IPS-18a (cell line): Measurements from ENCODE around the gene ZNF425.

Experiments
- H3K27ac ChIP-seq: one replicate; pipeline ENCODE4 v1.5.1; 2013; ENCODE audit warnings: low read length
- H3K27me3 ChIP-seq: one replicate; pipeline ENCODE4 v1.6.1; 2013; ENCODE audit warnings: mild to moderate bottlenecking, low read length; ENCODE audit not compliant: control insufficient read depth, insufficient read depth
- H3K36me3 ChIP-seq: one replicate; pipeline ENCODE4 v1.6.1; 2013; ENCODE audit warnings: low read depth, low read length; ENCODE audit not compliant: control insufficient read depth
- H3K4me1 ChIP-seq: one replicate; pipeline ENCODE4 v1.6.1; 2013; ENCODE audit warnings: low read depth, low read length; ENCODE audit not compliant: control insufficient read depth
- H3K4me3 ChIP-seq: one replicate; pipeline ENCODE4 v1.5.1; 2013; ENCODE audit warnings: low read length
- H3K9ac ChIP-seq: one replicate; pipeline ENCODE4 v1.6.1; 2013; ENCODE audit warnings: mild to moderate bottlenecking, low read length, moderate library complexity
- H3K9me3 ChIP-seq: one replicate; pipeline ENCODE4 v1.6.1; 2013; ENCODE audit warnings: low read depth, low read length; ENCODE audit not compliant: control insufficient read depth

Gene ZNF425

DNA sequence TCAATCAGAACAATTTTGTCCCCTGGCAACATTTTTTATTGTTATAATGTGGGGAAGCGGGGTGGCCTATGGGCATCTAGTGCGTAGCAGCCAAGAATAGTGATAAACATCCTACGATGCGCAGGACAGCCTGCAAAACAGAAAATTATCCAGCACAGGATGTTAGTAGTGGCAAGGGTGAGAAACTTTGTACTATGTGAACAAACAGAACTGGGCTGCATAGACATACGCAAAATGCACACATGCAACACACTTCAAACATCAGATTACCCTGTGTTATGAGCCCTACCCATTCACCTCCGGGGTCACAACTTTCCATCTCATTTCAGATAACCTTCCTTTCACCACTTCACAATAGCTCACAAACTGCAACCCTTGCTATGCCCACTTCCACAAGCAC, 38.7 kb downstream of the ZNF425 start:
- Histone ChIP-seq H3K27me3 (no peaks in the 10 kb centered on the region), H3K9me3 (no peaks in the 10 kb centered on the region), H3K9ac (no peak overlapping the region), H3K36me3 (no peaks in the 10 kb centered on the region), H3K4me1 (no peaks in the 10 kb centered on the region), H3K4me3 (no peak overlapping the region), H3K27ac (no peak overlapping the region)

DNA sequence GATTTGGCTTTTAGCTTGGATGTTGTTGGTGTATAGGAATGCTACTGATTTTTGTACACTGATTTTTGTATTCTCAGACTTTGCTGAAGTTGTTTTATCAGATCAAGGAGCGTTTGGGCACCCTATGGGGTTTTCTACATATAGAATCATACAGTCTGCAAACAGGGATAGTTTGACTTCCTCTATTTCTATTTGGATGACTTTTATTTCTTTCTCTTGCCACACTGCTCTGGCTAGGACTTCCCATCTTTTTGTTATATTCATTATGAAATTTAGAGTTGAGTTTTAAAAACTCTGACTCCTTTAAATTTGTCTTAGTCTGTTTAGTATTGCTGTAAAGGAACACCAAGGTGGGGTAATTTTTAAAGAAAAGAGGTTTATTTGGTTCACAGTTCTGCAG, 40.3 kb downstream of the ZNF425 start:
- Histone ChIP-seq H3K9me3 (no peaks in the 10 kb centered on the region), H3K36me3 (no peaks in the 10 kb centered on the region), H3K9ac (no peak overlapping the region), H3K4me3 (no peak overlapping the region), H3K4me1 (no peaks in the 10 kb centered on the region), H3K27me3 (no peaks in the 10 kb centered on the region), H3K27ac (no peak overlapping the region)

DNA sequence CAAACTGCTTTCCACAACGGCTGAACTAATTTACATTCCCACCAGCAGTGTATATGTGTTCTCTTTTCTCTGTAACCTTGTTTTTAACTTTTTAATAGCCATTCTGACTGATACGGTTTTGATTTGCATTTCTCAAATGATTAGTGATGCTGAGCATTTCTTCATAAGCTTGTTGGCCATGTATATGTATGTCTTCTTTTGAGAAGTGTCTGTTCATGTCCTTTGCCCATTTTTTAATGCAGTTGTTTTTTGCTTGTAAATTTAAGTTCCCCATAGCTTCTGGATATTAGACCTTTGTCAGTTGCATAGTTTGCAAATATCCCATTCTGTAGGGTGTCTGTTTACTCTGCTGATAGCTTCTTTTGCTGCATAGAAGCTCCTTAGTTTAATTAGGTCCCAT, 41.7 kb downstream of the ZNF425 start:
- Histone ChIP-seq H3K27me3 (no peaks in the 10 kb centered on the region), H3K4me1 (no peaks in the 10 kb centered on the region), H3K36me3 (peaks cover 4% of the 10 kb centered on the region), H3K4me3 (no peak overlapping the region), H3K9ac (no peak overlapping the region), H3K27ac (no peak overlapping the region), H3K9me3 (no peaks in the 10 kb centered on the region)

- no peaks in the 10 kb centered on the region for H3K4me1 ChIP-seq
- H3K9ac ChIP-seq = no peak overlapping the region
- no peaks in the 10 kb centered on the region for H3K27me3 ChIP-seq
- no peaks in the 10 kb centered on the region for H3K9me3 ChIP-seq
- no peak overlapping the region for H3K4me3 ChIP-seq
- no peak overlapping the region for H3K27ac ChIP-seq
- peaks cover 6% of the 10 kb centered on the region for H3K36me3 ChIP-seq
Observed at GRCh38 chr7:149081914-149082313, 44.2 kb downstream of the ZNF425 start.

DNA sequence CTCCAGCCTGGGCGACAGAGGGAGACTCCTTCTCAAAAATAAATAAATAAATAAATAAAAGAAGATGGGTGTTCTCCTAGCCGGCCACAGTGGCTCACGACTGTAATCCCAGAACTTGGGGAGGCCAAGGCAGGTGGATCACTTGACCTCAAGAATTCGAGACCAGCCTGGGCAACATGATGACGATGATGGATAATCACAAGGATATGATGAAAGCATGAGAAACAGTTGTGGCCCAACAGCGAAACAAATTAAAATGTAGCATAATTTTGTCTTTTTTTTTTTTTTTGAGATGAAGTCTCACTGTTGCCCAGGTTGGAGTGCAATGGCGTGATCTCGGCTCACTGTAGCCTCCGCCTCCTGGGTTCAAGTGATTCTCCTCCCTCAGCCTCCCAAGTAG, 48.5 kb downstream of the ZNF425 start:
- Histone ChIP-seq H3K9ac (no peak overlapping the region), H3K4me3 (no peak overlapping the region), H3K4me1 (no peaks in the 10 kb centered on the region), H3K27me3 (no peaks in the 10 kb centered on the region), H3K9me3 (no peaks in the 10 kb centered on the region), H3K36me3 (peaks cover 12% of the 10 kb centered on the region), H3K27ac (no peak overlapping the region)

DNA sequence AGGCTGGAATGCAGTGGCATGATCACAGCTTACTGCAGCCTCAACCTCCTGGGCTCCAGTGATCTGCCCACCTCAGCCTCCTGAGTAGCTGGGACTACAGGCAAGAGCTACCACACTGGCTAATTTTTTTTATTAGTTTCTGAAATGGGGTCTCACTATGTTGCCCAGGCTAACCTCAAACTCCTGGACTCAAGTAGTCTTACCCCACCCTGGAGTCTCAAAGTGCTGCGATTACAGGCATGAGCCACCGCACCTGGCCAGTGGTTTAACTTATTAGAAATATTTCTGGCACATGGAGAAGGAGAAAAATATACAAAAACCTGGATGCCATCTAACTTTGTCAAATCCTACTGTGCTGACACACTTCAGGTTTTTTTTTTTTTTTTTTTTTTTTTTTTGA, 50.8 kb downstream of the ZNF425 start:
- no peak overlapping the region for H3K4me3 ChIP-seq
- H3K36me3 ChIP-seq = peaks cover 25% of the 10 kb centered on the region
- H3K4me1 ChIP-seq = no peaks in the 10 kb centered on the region
- no peaks in the 10 kb centered on the region for H3K27me3 ChIP-seq
- no peaks in the 10 kb centered on the region for H3K9me3 ChIP-seq
- no peak overlapping the region for H3K9ac ChIP-seq
- no peak overlapping the region for H3K27ac ChIP-seq

- Histone ChIP-seq H3K4me1 (no peaks in the 10 kb centered on the region), H3K27ac (no peak overlapping the region), H3K9me3 (no peaks in the 10 kb centered on the region), H3K9ac (no peak overlapping the region), H3K36me3 (peaks cover 30% of the 10 kb centered on the region), H3K27me3 (no peaks in the 10 kb centered on the region), H3K4me3 (no peak overlapping the region)
Observed at GRCh38 chr7:149074116-149074885, 51.8 kb downstream of the ZNF425 start.

DNA sequence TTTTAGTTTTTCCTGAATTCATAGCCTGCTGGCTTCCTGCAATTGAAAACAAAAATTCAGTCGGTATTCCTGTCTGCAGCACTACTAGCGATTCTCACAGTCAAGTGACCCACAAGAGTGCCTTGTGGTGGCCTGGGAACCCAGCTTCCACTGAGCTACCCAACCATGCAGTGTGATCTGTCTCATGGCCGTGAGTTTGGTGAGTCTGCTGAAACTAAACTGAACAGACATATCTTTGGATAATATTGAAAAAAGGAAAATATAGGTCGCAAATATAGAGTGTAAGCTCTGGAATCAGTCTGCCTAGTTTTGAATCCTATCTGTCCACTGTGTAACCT, 53.7 kb downstream of the ZNF425 start:
- H3K4me1 ChIP-seq = no peaks in the 10 kb centered on the region
- no peaks in the 10 kb centered on the region for H3K9me3 ChIP-seq
- peaks cover 35% of the 10 kb centered on the region for H3K36me3 ChIP-seq
- H3K9ac ChIP-seq = no peak overlapping the region
- H3K27me3 ChIP-seq = no peaks in the 10 kb centered on the region
- no peak overlapping the region for H3K4me3 ChIP-seq
- no peak overlapping the region for H3K27ac ChIP-seq

DNA sequence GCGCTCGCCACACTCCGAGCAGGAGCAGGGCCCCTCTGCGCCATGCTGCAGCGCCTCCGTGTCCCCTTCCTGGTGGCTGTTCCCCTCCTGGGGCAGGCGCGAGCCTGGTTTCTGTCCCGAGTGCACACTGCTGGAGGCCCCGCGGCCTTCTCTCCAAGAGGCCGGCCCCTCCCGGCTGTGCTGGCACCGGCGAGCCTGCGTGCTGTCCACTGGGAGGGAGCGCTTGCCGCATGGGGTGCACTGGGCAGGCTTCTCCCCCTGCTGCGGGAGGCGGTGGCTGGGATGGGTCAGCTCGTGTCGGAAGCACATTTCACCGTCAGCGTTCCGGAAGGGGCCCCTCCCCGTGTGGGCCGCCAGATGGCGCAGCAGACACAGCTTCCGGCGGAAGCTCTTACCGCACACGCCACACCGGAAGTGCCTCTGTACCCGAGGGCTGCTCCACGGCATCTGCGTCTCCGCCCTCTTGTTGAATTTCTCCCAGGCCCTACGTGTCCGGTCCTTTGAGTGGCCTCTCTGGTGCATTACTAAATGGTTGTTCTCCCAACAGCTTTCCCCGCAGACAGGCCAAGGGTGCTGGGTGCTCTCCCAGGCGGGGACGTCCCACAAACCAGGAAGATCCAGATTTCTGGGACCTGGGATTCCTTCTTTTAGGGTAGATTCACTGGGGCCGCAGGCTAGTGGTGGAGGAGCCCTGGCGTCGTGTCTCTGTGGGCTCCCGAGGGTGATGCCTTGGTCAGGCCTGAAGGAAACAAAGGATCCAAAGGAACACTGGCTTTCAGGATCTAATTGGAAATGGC, 54.3 kb downstream of the ZNF425 start:
- Histone ChIP-seq H3K9me3 (no peaks in the 10 kb centered on the region), H3K4me3 (no peak overlapping the region), H3K27ac (no peak overlapping the region), H3K4me1 (no peaks in the 10 kb centered on the region), H3K9ac (no peak overlapping the region), H3K27me3 (no peaks in the 10 kb centered on the region), H3K36me3 (peaks cover 32% of the 10 kb centered on the region)

GRCh38 chr7:149071182-149071635, 54.9 kb downstream of the ZNF425 start:
- H3K9me3 ChIP-seq = no peaks in the 10 kb centered on the region
- no peaks in the 10 kb centered on the region for H3K27me3 ChIP-seq
- H3K36me3 ChIP-seq = peaks cover 31% of the 10 kb centered on the region
- no peak overlapping the region for H3K4me3 ChIP-seq
- no peak overlapping the region for H3K27ac ChIP-seq
- no peaks in the 10 kb centered on the region for H3K4me1 ChIP-seq
- no peak overlapping the region for H3K9ac ChIP-seq

- H3K9me3 ChIP-seq = no peaks in the 10 kb centered on the region
- H3K36me3 ChIP-seq = peaks cover 31% of the 10 kb centered on the region
- no peaks in the 10 kb centered on the region for H3K4me1 ChIP-seq
- no peaks in the 10 kb centered on the region for H3K27me3 ChIP-seq
- no peak overlapping the region for H3K9ac ChIP-seq
- H3K4me3 ChIP-seq = no peak overlapping the region
- H3K27ac ChIP-seq = no peak overlapping the region
Observed at GRCh38 chr7:149070372-149071125, 55.6 kb downstream of the ZNF425 start.
